Measurements from ENCODE around the gene CUBN.

Gene CUBN

GRCh38 chr10:17088118-17088806 lies 41.3 kb downstream of the CUBN start:
- TF ChIP-seq CTCF (IDR thresholded peaks at IDR 0.05; ENCODE audit: low read depth, low read length), result no peak
- TF ChIP-seq, protein P1, sequence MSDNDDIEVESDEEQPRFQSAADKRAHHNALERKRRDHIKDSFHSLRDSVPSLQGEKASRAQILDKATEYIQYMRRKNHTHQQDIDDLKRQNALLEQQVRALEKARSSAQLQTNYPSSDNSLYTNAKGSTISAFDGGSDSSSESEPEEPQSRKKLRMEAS (IDR thresholded peaks at IDR 0.05; ENCODE audit: low read depth, low read length), result no peak
- TF ChIP-seq MYC (IDR thresholded peaks at IDR 0.05; ENCODE audit: low read depth, low read length), result no peak
- TF ChIP-seq POLR2A (IDR thresholded peaks at IDR 0.05; ENCODE audit: extremely low read depth, insufficient read length), result no peak
- DNase-seq (ENCODE audit: low read depth), result no peak

GRCh38 chr10:17086865-17087367 lies 42.7 kb downstream of the CUBN start:
- TF ChIP-seq MYC (IDR thresholded peaks at IDR 0.05; ENCODE audit: low read depth, low read length) (no peak), POLR2A (IDR thresholded peaks at IDR 0.05; ENCODE audit: extremely low read depth, insufficient read length) (no peak), CTCF (IDR thresholded peaks at IDR 0.05; ENCODE audit: low read depth, low read length) (no peak)
- TF ChIP-seq, protein P1 (IDR thresholded peaks at IDR 0.05; ENCODE audit: low read depth, low read length), result no peak
- H3K4me3 ChIP-seq (ENCODE audit: low read depth, low read length), result no peak overlapping the region
- DNase-seq (ENCODE audit: low read depth), result no peak

More at GRCh38 chr10:17088118-17088806, 41.3 kb downstream of the CUBN start:
- H3K4me3 ChIP-seq (ENCODE audit: low read depth, low read length), result no peak overlapping the region

DNA sequence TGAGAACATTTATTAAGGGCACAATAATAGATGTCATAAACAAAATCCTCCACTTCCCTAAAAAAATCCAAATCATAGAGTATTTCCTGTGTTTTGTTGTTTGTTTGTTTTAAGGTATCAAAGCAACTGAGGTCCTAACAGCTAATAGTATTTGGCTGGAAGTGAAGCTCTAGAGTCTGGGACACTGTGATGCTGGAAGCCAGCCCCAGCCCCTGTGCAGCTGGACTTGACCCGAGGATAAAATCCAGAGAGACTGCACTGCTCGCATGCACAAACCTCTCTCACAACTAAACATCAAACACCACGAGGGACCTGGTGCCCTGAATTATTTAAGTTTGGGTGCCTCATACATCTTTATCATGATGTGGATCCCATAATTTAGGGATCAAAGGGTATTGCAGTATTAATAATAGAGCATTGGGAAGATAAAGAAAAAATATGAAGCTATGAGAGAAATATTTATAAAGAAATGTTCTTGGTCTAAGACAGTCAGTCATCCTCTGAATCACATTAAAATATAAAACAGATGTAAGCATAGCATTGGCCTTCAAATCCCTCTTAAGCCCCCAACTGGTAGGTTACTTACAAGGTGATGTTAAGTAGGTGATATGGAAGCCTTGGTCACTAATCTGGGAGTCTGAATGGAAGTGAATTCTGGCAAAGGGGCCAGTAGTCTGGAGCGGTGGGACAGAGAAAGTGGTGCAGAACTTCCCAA lies 44.4 kb downstream of the CUBN start:
- TF ChIP-seq, protein P1 (IDR thresholded peaks at IDR 0.05; ENCODE audit: low read depth, low read length), result no peak
- no peak for TF ChIP-seq CTCF (IDR thresholded peaks at IDR 0.05; ENCODE audit: low read depth, low read length)
- TF ChIP-seq MYC (IDR thresholded peaks at IDR 0.05; ENCODE audit: low read depth, low read length), result no peak
- no peak for TF ChIP-seq POLR2A (IDR thresholded peaks at IDR 0.05; ENCODE audit: extremely low read depth, insufficient read length)
- no peak overlapping the region for H3K4me3 ChIP-seq (ENCODE audit: low read depth, low read length)
- DNase-seq (ENCODE audit: low read depth), result no peak

DNA sequence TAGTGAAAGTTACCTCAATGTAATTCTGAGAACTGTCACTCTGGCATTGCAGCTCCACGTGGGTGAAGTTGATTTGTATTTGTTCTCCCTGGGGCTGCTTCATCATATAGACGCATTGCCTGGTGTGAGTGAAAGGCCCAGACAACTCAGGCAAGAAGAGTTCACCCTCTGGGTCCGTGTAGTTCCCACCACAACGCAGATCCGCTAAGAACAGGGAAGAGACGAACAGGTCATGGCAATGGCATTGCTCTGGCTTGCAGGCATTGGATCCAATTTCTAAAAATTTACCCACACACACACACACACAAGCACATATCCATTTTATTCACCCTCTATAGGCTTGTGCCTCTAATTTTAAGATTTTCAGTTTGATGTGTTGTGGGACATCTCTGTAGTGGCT lies 45.4 kb downstream of the CUBN start:
- no peak for TF ChIP-seq POLR2A (IDR thresholded peaks at IDR 0.05; ENCODE audit: extremely low read depth, insufficient read length)
- TF ChIP-seq, protein P1 (IDR thresholded peaks at IDR 0.05; ENCODE audit: low read depth, low read length), result no peak
- TF ChIP-seq MYC (IDR thresholded peaks at IDR 0.05; ENCODE audit: low read depth, low read length), result no peak
- no peak for TF ChIP-seq CTCF (IDR thresholded peaks at IDR 0.05; ENCODE audit: low read depth, low read length)

GRCh38 chr10:17081431-17081830 lies 48.2 kb downstream of the CUBN start:
- DNase-seq (ENCODE audit: low read depth), result no peak
- TF ChIP-seq CTCF (IDR thresholded peaks at IDR 0.05; ENCODE audit: low read depth, low read length) (no peak), MYC (IDR thresholded peaks at IDR 0.05; ENCODE audit: low read depth, low read length) (no peak), POLR2A (IDR thresholded peaks at IDR 0.05; ENCODE audit: extremely low read depth, insufficient read length) (no peak)
- TF ChIP-seq, protein P1 (IDR thresholded peaks at IDR 0.05; ENCODE audit: low read depth, low read length), result no peak

More for the DNA sequence above, 45.4 kb downstream of the CUBN start:
- DNase-seq (ENCODE audit: low read depth), result no peak
- no peak overlapping the region for H3K4me3 ChIP-seq (ENCODE audit: low read depth, low read length)

More at GRCh38 chr10:17081431-17081830, 48.2 kb downstream of the CUBN start:
- H3K4me3 ChIP-seq (ENCODE audit: low read depth, low read length), result no peak overlapping the region
